Suprapubic skin (tissue), 3 donors: ENCODE data around the gene IKZF2.

Experiments
- CTCF ChIP-seq, 2 donors: fragments of 200-600 bp in 1 of 2; fragments of 450-650 bp in 1 of 2; sonication (generic) in 1 of 2; IDR thresholded peaks; one replicate each; pipeline ENCODE4 v1.5.1; 2016 to 2019; ENCODE audit warnings: antibody characterized with exemption in 2 of 2, mild to moderate bottlenecking in 1 of 2, moderate library complexity in 1 of 2
- EP300 ChIP-seq: sonication (generic); formaldehyde crosslinking; IDR thresholded peaks from one replicate; pipeline ENCODE4 v1.6.1; 2017; ENCODE audit warnings: antibody characterized with exemption
- POLR2A ChIP-seq, 2 donors: fragments of 450-650 bp; IDR thresholded peaks; one replicate each; pipeline ENCODE4 v1.6.1; 2017; ENCODE audit warnings: antibody characterized with exemption in 2 of 2, mild to moderate bottlenecking in 2 of 2, moderate library complexity in 2 of 2

GRCh38 chr2:213001297-213001910, 150.0 kb downstream of the IKZF2 start:
- TF ChIP-seq POLR2A (IDR thresholded peaks at IDR 0.05) (no peak), CTCF (IDR thresholded peaks at IDR 0.05) (no peak), EP300 (no peak)
